Tibial nerve (tissue), 4 donors: ENCODE data around the gene SLC8B1. TPM values are rescaled to one million over a fixed set of nuclear protein-coding genes. Genes with fewer than 3 reads are reported as not detected.
A peak's percentile ranks its signal among the peaks of the same experiment; 100 is the strongest.

Source experiments
- DNase-seq, 2 donors: peaks; one replicate each; pipeline ENCODE4 v3.0.0-alpha.2; 2019; ENCODE audit warnings: low spot score in 2 of 2
- H3K27ac ChIP-seq, 4 donors: fragments of 200-600 bp; sonication (generic) in 3 of 4; one replicate each; pipeline ENCODE4 v1.5.1; 2017 to 2019; ENCODE audit warnings: mild to moderate bottlenecking in 1 of 4
- H3K27me3 ChIP-seq, 2 donors: fragments of 200-600 bp; sonication (generic) in 1 of 2; one replicate each; pipeline versions ENCODE4 v1.5.1 to v1.6.0; 2017 to 2019
- H3K36me3 ChIP-seq, 3 donors: fragments of 200-600 bp; sonication (generic); one replicate each; pipeline ENCODE4 v1.5.1; 2018 to 2019
- H3K4me1 ChIP-seq, 4 donors: fragments of 200-600 bp; sonication (generic) in 3 of 4; one replicate each; pipeline ENCODE4 v1.5.1; 2017 to 2019
- H3K4me3 ChIP-seq, 4 donors: fragments of 200-600 bp; sonication (generic) in 3 of 4; one replicate each; pipeline ENCODE4 v1.5.1; 2017 to 2019; ENCODE audit warnings: mild to moderate bottlenecking in 1 of 4, moderate library complexity in 1 of 4
- H3K9me3 ChIP-seq, 4 donors: fragments of 200-600 bp; sonication (generic) in 3 of 4; one replicate each; pipeline ENCODE4 v1.5.1; 2017 to 2019
- EP300 ChIP-seq, 2 donors: sonication (generic); formaldehyde crosslinking; IDR thresholded peaks; one replicate each; pipeline ENCODE4 v1.6.1; 2017; ENCODE audit warnings: antibody characterized with exemption in 2 of 2, mild to moderate bottlenecking in 1 of 2
- POLR2A ChIP-seq, 2 donors: fragments of 450-650 bp; IDR thresholded peaks; one replicate each; pipeline ENCODE4 v1.6.1; 2017; ENCODE audit warnings: antibody characterized with exemption in 2 of 2, mild to moderate bottlenecking in 2 of 2, moderate library complexity in 2 of 2
- WGBS, 2 donors: methylation state at CpG; one replicate each; pipeline ENCODE4 v1.1.5; 2018; 5-methylcytosine and 5-hydroxymethylcytosine counted together
- total RNA-seq, 4 donors: library from RNA; depleted of rRNA; stranded (reverse); fragments of >200 nt; gene quantifications; one replicate each; pipeline ENCODE4 v1.1.0, GENCODE V29; 2016
- TF ChIP-seq, protein P1 (sequence below), 5 experiments: fragments of 200-600 bp in 3 of 5; fragments of 450-650 bp in 2 of 5; sonication (generic) in 3 of 5; IDR thresholded peaks; one replicate each; pipeline ENCODE4 v1.5.1; 2016 to 2019; ENCODE audit warnings: antibody characterized with exemption in 5 of 5, mild to moderate bottlenecking in 3 of 5, moderate library complexity in 2 of 5

The SLC8B1 gene
- total RNA-seq, 4 donors from 2014 or later, result 52.0 to 73.5 (median 61.2) TPM

- H3K4me3 ChIP-seq, result no peak overlapping the region
- no peak for DNase-seq
- peaks cover 5 to 100% (median 14%) of the 10 kb centered on the region in 3 donors for H3K36me3 ChIP-seq
- H3K9me3 ChIP-seq, result no peaks in the 10 kb centered on the region
- peak overlapping the region in 1 of 4 donors; percentile 53 for H3K27ac ChIP-seq
- peaks cover 0 to 12% (median 1%) of the 10 kb centered on the region in 4 donors for H3K4me1 ChIP-seq
- TF ChIP-seq, protein P1, sequence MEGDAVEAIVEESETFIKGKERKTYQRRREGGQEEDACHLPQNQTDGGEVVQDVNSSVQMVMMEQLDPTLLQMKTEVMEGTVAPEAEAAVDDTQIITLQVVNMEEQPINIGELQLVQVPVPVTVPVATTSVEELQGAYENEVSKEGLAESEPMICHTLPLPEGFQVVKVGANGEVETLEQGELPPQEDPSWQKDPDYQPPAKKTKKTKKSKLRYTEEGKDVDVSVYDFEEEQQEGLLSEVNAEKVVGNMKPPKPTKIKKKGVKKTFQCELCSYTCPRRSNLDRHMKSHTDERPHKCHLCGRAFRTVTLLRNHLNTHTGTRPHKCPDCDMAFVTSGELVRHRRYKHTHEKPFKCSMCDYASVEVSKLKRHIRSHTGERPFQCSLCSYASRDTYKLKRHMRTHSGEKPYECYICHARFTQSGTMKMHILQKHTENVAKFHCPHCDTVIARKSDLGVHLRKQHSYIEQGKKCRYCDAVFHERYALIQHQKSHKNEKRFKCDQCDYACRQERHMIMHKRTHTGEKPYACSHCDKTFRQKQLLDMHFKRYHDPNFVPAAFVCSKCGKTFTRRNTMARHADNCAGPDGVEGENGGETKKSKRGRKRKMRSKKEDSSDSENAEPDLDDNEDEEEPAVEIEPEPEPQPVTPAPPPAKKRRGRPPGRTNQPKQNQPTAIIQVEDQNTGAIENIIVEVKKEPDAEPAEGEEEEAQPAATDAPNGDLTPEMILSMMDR (IDR thresholded peaks at IDR 0.05), result no peak
- TF ChIP-seq POLR2A (IDR thresholded peaks at IDR 0.05) (no peak), EP300 (IDR thresholded peaks at IDR 0.05) (no peak)
- H3K27me3 ChIP-seq, result no peaks in the 10 kb centered on the region
- 92 to 95% methylated on average over 10 of the region's 10 CpGs for WGBS, 2 donors
Measured at GRCh38 chr12:113293100-113293499, 41.8 kb downstream of the SLC8B1 start.

DNA sequence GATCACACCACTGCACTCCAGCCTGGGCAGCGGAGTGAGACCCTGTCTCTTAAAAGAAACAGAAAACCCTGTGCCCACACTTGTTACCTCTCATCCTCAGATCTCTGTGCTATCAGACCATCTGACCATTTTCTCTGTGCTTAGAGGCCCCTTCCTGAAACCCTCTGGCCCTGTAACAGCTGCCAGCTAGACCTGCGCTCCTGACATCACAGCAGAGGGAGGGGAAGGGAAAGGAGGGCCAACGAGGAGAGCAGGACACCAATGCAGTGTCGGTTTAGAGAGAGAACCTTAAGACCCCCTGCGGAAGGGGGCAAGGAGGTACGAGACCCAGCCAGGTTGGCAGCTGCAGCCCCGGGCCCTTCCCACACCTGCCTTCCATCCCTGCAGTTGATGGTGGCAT, 42.4 kb downstream of the SLC8B1 start:
- 86 to 90% methylated on average over 7 of the region's 7 CpGs for WGBS, 2 donors
- peaks cover 5 to 100% (median 14%) of the 10 kb centered on the region in 3 donors for H3K36me3 ChIP-seq
- no peak overlapping the region for H3K4me3 ChIP-seq
- no peaks in the 10 kb centered on the region for H3K27me3 ChIP-seq
- H3K9me3 ChIP-seq, result no peaks in the 10 kb centered on the region
- H3K27ac ChIP-seq, result peak overlapping the region in 3 of 4 donors; percentile 0 to 63 (median 53)
- TF ChIP-seq, protein P1 (IDR thresholded peaks at IDR 0.05), result no peak
- TF ChIP-seq POLR2A (IDR thresholded peaks at IDR 0.05), result no peak
- no peak for TF ChIP-seq EP300 (IDR thresholded peaks at IDR 0.05)
- no peak for DNase-seq
- H3K4me1 ChIP-seq, result peaks cover 0 to 7% (median 0%) of the 10 kb centered on the region in 4 donors

GRCh38 chr12:113292091-113292490, 42.8 kb downstream of the SLC8B1 start:
- Histone ChIP-seq H3K27ac (peak overlapping the region in 3 of 4 donors; percentile 0 to 63 (median 53)), H3K36me3 (peaks cover 5 to 100% (median 14%) of the 10 kb centered on the region in 3 donors), H3K4me1 (peaks cover 0 to 4% (median 0%) of the 10 kb centered on the region in 4 donors), H3K27me3 (no peaks in the 10 kb centered on the region), H3K4me3 (no peak overlapping the region), H3K9me3 (no peaks in the 10 kb centered on the region)
- WGBS, 2 donors, result 57 to 71% methylated on average over 6 of the region's 6 CpGs
- TF ChIP-seq, protein P1 (IDR thresholded peaks at IDR 0.05), result no peak
- TF ChIP-seq POLR2A (IDR thresholded peaks at IDR 0.05), result no peak
- no peak for TF ChIP-seq EP300 (IDR thresholded peaks at IDR 0.05)
- no peak for DNase-seq

- TF ChIP-seq, protein P1 (IDR thresholded peaks at IDR 0.05), result no peak
- TF ChIP-seq EP300 (IDR thresholded peaks at IDR 0.05), result peak in 1 of 2 donors; percentile 18
- Histone ChIP-seq H3K9me3 (no peaks in the 10 kb centered on the region), H3K27me3 (no peaks in the 10 kb centered on the region), H3K4me3 (no peak overlapping the region), H3K4me1 (peaks cover 0 to 6% (median 0%) of the 10 kb centered on the region in 4 donors), H3K27ac (peak overlapping the region in 2 of 4 donors; percentile 53 to 63), H3K36me3 (peaks cover 5 to 100% (median 14%) of the 10 kb centered on the region in 3 donors)
- 79 to 84% methylated on average over 17 of the region's 17 CpGs for WGBS, 2 donors
- DNase-seq, result no peak
Measured at GRCh38 chr12:113291586-113291985, 43.3 kb downstream of the SLC8B1 start.

DNA sequence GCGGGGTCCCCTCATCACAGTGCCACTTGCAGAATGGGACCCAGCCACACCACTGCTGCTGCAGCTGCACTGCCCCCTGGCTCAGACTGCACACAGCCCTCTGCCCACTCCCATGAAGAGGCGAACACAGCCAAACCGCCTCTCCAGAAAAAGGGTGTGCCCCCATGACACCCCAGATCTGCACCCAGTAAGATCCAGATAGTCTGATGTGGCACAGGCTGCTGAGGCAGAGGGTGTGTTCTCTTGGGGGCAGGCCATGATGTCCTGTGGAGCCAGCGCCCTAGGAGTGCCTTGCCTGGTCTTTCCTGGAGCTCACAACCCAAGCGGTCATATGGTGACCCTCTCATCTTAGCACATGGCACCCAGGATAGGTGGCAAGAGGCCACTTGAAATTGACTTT, 44.4 kb downstream of the SLC8B1 start:
- Histone ChIP-seq H3K4me3 (no peak overlapping the region), H3K9me3 (no peaks in the 10 kb centered on the region), H3K4me1 (peaks cover 0 to 17% (median 0%) of the 10 kb centered on the region in 4 donors), H3K36me3 (peaks cover 5 to 100% (median 14%) of the 10 kb centered on the region in 3 donors), H3K27me3 (no peaks in the 10 kb centered on the region), H3K27ac (peak overlapping the region in 2 of 4 donors; percentile 48 to 53)
- no peak for TF ChIP-seq POLR2A (IDR thresholded peaks at IDR 0.05)
- TF ChIP-seq, protein P1 (IDR thresholded peaks at IDR 0.05), result no peak
- TF ChIP-seq EP300 (IDR thresholded peaks at IDR 0.05), result no peak
- WGBS, 2 donors, result 93 to 98% methylated on average over 5 of the region's 5 CpGs
- DNase-seq, result no peak
